Vagina (tissue), 2 donors: ENCODE measurements around the gene CFAP90.

Experiments used
- POLR2A ChIP-seq, 2 donors: fragments of 450-650 bp; IDR thresholded peaks; one replicate each; pipeline ENCODE4 v1.6.1; 2017; ENCODE audit warnings: antibody characterized with exemption in 2 of 2, mild to moderate bottlenecking in 2 of 2, moderate library complexity in 2 of 2
- TF ChIP-seq, protein P1 (sequence below), 3 experiments: fragments of 450-650 bp in 2 of 3; fragments of 200-600 bp in 1 of 3; sonication (generic) in 1 of 3; IDR thresholded peaks; one replicate each; pipeline ENCODE4 v1.5.1; 2017 to 2019; ENCODE audit warnings: antibody characterized with exemption in 3 of 3, mild to moderate bottlenecking in 2 of 3, moderate library complexity in 2 of 3

DNA sequence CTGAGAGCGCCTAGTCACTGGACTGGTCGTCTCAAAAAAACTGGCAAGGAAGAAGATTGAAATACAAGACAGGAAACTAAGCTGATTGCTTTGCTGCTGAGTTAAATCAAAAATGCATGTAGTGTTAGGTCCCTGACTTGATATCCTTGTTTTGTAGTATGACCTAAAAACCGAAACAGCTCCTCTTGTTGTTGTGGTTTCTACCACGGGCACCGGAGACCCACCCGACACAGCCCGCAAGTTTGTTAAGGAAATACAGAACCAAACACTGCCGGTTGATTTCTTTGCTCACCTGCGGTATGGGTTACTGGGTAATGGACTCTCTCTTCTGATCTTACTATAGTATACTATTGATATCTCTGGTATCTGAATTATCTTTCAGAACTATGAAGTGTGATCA is 22.3 kb upstream of the CFAP90 start:
- TF ChIP-seq, protein P1, sequence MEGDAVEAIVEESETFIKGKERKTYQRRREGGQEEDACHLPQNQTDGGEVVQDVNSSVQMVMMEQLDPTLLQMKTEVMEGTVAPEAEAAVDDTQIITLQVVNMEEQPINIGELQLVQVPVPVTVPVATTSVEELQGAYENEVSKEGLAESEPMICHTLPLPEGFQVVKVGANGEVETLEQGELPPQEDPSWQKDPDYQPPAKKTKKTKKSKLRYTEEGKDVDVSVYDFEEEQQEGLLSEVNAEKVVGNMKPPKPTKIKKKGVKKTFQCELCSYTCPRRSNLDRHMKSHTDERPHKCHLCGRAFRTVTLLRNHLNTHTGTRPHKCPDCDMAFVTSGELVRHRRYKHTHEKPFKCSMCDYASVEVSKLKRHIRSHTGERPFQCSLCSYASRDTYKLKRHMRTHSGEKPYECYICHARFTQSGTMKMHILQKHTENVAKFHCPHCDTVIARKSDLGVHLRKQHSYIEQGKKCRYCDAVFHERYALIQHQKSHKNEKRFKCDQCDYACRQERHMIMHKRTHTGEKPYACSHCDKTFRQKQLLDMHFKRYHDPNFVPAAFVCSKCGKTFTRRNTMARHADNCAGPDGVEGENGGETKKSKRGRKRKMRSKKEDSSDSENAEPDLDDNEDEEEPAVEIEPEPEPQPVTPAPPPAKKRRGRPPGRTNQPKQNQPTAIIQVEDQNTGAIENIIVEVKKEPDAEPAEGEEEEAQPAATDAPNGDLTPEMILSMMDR (IDR thresholded peaks at IDR 0.05): no peak
- TF ChIP-seq POLR2A (IDR thresholded peaks at IDR 0.05): no peak
